Astrocyte of the hippocampus (primary cell): Measurements from ENCODE around the gene USP15.
"Not testable (repeated sequence)": the region's sequence is repeated elsewhere in the genome, so short reads cannot be mapped to it uniquely, and the experiment has no call there.

ENCODE experiments used
- DNase-seq: peaks from one replicate; pipeline ENCODE4 v3.0.0; 2011; ENCODE audit warnings: low read depth, low spot score

USP15 gene

DNA sequence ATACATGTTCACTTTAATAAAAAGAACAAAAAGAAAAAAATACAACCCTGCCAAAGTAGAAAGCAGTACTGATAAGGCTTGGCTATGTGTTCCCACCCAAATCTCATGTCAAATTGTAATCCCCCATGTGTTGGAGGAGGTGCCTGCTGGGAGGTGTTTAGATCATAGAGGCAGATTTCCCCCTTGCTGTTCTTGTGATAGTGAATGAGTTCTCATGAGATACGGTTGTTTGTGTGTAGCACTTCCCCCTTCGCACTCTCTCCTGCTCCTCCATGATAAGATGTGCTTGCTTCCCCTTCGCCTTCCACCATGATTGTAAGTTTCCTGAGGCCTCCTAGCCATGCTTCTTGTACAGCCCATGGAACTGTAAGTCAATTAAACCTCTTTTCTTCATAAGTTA, 59.9 kb downstream of the USP15 start:
- DNase-seq: no peak

DNA sequence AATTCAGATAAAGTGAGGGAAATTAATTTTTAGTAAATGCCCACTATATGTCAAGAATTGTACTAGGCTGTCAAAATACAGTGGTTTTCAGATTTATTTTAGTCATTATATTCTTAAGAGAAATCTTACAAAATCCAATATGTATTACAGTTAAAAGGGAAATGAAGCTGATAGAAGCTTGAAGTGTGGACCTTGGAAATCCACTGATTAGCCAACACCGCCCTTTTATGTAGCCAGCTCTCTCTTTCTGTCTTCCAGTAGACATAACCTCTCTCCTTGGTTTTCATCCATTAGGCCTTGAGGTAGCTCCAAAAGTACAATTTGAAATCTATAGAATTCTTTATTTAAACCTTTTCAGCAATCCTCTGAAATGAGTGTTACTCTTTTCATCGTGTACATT, 63.2 kb downstream of the USP15 start:
- DNase-seq: no peak

DNA sequence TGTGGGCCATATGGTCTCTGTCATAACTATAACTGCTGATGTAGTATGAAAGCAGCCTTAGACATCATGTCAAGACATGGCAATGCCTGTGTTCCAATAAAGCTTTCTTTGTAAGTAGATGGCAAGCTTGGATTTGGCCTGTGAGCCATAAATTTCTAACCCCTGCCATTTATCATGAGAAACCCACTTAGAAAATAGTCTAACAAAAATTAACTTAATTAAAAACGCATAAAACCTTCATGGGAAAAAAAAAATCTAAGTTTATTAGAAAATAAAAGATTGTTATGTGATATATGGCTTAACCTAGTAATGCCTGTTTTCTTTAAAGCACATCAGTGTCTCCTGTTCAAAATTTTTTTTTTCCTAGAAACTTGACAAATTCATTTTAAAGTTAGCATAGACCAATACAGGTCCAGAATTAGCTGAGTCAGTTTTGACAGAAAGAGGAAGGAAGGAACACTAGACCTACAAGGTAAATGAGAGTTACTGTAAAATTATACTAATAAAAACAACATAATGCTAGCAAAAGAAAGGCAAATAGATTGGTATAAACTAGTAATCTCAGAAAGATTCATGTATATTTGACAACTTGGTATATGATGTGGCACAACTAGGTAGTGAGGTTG, 68.2 kb downstream of the USP15 start:
- no peak for DNase-seq

DNA sequence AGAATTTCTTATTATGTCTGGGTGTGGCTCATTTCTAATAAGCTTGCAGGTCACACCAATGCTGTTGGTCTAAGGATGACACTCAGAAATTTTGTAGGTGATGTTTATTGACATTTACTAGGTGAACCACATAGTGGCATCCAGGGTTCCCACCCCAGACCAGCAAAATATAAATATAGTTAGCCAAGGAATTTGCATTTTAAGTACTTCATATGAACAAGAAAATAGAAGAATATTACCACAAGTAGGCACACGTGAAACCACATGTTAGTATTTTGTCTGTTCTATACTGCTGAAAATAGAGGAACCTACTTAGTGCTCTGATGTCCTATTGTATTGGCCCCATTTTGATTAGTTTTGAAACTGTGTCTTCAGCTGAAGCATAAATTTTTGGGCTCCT, 71.1 kb downstream of the USP15 start:
- DNase-seq: no peak

DNA sequence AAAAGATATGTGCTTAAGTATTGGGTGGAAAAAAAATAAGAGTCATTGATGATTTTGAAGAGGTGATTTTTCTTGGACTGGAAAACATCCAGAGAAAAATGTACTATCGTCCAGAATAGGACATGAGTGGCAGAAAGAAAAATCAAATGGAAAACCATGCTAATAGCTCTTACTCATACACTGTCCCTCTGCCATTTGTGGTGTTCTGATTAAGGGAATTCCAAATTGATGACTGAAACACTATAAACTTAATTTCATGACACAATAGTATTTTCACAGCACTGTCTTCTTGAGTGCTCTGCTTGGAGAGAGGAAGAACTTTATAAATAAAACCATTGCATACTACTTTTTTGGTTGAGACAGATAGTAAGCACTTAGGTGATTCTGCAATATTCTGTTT, 72.4 kb downstream of the USP15 start:
- peak; percentile 64 for DNase-seq

DNA sequence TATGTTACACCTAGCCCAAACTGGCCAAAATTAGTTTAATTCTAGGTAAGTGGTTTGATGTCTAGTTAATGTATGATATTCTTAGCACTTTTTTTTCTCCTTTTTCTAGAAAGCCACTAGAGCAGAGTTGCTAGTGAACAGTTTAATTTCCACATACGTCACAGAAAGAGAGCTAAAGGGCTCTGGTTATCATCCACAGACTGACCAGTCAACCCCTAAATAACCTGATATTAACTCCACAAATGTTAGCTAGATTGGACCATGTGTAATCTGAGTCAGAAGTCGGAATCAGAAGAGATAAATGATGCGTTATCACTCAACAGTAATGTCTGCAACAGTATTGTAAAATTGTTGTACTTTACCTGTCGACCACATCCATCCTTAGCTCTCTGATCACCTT, 74.9 kb downstream of the USP15 start:
- no peak for DNase-seq

DNA sequence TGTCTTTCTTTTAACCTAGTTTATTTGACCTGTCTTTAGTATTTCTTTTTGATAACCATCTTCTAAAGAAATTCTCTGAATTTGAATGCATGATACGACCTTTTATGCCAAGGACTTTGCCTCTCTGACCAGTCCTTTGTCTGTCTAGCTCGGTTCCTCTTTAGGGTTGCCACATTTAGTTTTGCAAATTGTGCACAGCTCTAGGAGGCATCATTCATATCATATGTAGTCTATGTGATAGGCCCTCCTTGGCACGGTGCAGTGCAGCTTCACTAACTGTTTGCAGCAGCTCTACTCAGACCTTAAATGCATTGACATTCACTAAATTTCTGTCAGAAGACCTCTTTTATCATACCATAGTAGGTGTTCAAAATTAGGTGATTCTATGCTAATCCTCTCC, 75.6 kb downstream of the USP15 start:
- no peak for DNase-seq

DNA sequence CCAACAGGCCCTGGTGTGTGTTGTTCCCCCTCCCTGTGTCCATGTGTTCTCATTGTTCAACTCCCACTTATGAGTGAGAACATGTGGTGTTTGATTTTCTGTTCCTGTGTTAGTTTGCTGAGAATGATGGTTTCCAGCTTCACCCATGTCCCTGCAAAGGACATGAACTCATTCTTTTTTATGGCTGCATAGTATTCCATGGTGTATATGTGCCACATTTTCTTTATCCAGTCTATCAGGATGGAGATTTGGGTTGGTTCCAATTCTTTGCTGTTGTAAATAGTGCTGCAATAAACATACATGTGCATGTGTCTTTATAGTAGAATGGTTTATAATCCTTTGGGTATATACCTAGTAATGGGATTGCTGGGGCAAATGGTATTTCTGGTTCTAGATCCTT, 77.4 kb downstream of the USP15 start:
- not testable (repeated sequence) for DNase-seq

DNA sequence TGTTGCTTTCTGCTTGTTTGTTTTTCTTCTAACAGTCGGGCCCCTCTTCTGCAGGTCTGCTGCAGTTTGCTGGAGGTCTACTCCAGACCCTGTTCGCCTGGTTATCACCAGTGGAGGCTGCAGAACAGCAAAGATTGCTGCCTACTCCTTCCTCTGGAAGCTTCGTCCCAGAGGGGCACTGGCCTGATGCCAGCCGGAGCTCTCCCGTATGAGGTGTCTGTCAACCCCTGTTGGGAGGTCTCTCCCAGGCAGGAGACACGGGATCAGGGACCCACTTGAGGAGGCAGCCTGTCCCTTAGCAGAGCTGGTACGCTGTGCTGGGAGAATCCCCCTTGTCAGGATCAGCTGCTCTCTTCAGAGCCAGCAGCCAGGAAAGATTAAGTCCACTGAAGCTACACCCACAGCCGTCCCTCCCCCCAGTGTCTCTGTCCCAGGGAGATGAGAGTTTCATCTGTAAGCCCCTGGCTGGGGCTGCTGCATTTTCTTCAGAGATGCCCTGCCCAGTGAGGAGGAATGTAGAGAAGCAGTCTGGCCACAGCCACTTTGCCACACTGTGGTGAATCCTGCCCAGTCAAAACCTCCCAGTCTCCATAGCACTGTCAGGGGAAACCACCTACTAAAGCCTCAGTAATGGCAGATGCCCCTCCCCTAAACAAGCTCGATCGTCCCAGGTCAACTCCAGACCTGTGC, 82.6 kb downstream of the USP15 start:
- DNase-seq: not testable (repeated sequence)

DNA sequence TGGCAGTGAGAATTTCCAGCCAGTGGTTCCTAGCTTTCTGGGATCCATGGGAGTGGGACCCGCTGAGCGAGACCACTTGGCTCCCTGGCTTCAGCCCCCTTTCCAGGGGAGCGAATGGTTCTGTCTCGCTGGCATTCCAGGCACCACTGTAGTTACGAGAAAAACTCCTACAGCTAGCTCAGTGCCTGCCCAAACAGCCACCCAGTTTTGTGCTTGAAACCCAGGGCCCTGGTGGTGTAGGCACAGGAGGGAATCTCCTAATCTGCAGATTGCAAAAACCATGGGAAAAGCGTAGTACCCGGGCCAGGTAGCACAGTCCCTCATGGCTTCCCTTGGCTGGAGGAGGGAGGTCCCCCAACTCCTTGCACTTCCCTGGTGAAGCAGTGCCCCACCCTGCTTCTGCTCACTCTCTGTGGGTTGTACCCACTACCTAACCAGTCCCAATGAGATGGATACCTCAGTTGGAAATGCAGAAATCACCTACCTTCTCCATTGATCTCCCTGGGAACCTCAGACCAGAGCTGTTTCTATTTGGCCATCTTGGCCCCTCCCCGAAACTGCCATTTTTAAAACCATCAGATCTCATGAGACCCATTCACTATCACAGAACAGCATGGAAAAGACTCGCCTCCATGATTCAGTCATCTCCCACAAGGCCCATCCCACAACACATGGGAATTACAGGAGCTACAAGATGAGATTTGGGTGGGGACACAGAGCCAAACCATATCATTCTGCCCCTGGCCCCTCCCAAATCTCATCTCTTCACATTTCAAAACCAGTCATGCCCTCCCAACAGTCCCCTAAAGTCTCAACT, 83.3 kb downstream of the USP15 start:
- not testable (repeated sequence) for DNase-seq

DNA sequence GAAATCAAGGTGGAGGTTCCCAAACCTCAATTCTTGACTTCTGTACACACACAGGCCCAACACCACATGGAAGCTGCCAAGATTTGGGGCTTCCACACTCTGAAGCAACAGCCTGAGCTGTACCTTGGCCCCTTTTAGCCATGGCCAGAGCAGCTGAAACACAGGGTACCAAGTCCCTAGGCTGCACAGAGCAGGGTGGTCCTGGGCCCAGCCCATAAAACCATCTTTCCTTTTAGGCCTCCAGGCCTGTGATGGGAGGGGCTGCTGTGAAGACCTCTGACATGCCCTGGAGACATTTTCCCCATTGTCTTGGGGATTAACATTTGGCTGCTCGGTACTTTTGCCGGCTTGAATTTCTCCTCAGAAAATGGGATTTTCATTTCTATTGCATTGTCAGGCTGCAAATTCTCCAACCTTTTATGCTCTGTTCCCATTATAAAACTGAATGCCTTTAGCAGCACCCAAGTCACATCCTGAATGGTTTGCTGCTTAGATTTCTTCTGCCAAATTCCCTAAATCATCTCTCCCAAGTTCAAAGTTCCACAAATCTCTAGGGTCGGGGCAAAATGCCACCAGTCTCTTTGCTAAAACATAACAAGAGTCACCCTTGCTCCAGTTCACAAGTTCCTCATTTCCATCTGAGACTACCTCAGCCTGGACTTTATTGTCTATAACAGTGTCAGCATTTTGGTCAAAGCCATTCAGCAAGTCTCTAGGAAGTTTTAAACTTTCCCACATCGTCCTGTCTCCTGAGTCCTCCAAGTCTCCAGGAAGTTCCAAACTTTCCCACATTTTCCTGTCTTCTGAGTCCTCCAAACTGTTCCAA, 84.7 kb downstream of the USP15 start:
- not testable (repeated sequence) for DNase-seq

DNA sequence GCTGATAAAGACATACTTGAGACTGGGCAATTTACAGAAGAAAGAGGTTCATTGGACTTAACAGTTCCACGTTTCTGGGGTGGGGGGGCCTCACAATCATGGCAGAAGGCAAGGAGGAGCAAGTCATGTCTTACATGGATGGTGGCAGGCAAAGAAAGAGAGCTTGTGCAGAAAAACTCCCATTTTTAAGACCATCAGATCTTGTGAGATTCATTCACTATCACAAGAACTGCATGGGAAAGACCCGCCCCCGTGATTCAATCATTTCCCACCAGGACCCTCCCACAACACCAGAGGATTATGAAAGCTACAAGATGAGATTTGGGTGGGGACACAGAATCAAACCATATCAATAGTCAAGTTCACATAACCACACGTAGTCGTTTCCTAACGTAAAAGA, 85.5 kb downstream of the USP15 start:
- no peak for DNase-seq

DNA sequence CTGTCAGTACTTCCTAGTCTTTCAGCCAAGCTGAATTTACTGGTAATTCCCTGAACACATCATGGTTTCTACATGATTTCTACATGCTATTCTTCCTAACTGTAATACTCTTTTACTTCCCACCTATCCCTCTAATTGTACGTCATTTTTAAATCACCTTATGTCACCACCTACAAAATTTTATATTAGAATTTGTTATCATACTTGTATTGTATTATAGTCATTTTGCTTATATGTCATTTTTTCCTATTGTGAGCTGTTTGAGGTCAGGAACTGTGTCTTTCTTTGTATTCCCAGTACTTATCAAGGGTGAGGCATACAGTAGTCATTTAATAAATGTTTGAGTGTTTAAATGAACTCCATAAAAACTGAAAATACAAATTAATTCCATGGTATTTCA, 86.6 kb downstream of the USP15 start:
- DNase-seq: no peak

DNA sequence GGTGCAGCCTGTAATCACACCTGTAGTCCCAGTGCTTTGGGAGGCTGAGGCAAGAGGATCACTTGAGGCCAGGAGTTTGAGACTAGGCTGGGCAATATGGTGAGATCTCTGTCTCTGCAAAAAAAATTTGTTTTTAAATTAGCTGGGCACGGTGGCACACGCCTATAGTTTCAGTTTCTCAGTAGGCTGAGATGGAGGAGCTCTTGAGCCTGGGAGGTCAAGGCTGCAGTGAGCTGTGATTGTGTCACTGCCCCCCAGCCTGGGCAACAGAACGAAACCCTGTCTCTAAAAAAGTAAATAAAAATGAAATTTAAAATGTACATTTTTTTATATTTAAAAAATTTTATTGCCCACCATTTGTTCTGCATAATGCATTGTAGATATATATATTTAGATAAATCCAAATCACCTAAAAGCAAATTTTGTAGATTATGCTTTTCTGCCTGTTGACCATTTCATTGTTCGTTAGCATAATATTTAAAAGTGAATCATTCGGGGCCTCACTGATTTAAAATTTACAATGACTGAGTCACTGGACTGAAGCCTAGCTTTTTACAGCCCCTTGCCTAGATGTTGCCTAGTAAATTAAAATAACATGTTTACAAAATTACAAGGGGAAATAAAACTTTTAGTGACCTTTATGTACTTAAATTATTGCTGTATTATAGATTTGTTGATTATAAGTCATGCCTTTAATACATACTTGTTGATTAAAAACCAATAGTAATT, 87.9 kb downstream of the USP15 start:
- DNase-seq: peak; percentile 43

DNA sequence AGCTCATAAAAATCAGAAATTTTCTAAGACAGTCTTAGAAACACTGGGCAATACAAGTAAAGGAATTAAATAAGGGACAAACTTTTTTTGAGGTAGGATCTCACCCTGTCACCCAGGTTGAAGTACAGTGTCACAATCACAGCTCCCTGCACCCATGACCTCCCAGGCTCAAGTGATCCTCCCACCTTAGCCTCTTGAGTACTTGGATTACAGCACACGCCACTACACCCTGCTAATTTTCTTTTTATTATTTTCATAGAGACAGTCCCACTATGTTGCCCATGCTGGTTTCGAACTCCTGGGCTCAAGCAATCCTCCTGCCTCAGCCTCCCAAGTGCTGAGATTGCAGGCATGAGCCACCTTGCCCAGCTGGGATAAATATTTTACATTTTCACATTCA, 90.3 kb downstream of the USP15 start:
- DNase-seq: no peak

DNA sequence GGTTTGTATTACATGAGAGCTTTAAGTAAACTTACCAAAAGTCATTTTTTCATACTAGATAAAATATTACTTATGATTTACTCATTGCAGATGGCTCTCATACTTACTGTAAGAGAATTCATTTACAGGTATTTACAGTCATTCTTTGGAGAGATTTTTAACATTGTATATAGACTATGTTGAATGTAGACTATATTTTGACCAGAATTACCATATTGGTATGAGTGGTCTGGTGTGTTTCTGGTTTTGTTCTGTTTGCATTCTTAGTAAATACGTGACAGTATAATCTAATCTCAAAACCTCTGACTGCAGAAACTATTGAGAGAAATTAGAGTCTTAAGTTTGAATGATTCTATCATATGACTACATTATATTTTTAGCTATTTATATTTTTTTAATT, 91.1 kb downstream of the USP15 start:
- no peak for DNase-seq

DNA sequence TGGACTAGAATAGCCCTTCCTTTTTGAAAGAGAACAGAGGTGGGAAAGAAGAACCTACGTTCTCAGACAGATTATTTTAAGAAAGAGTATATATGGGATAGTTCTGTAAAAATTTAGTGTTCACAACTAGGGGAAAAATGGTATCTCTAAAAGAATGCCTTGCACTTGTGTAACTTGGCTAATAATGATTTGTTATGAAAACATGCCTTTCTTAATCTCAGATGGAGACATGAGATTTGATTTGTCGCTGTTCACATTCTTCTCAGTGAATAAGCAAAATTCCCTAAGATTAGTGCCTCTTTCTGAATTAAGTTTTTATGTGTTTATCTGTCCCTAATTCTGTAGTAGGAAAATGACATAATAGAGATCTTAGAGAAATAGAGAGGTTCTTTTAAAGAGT, 100.8 kb downstream of the USP15 start:
- no peak for DNase-seq

DNA sequence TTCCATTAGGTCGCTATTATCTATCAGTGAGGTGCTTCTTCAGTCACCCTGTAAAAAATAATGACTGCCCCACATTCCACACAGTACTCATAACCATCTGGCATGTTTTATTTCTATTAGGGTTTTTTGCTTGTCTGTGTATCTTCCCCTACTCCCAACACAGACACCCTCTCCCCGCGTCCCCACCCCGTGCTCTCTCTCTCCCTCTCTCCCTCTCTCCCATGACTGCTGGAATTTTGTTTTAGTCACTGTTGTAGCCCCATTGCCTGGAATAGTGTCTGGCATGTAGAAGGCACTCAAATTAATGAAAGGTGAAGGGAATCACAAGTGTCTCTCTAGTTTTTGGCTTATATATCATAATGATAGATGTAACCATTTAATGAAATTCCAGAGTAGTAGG, 103.3 kb downstream of the USP15 start:
- no peak for DNase-seq

DNA sequence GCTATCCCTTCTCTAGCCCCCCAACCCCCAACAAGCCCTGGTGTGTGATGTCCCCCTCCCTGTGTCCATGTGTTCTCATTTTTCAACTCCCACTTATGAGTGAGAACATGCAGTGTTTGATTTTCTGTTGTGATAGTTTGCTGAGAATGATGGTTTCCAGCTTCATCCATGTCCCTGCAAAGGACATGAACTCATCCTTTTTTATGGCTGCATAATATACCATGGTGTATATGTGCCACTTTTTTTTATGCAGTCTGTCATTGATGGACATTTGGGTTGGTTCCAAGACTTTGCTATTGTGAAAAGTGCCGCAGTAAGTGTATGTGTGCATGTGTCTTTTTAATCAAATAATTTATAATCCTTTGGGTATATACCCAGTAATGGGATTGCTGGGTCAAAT, 104.5 kb downstream of the USP15 start:
- DNase-seq: not testable (repeated sequence)

DNA sequence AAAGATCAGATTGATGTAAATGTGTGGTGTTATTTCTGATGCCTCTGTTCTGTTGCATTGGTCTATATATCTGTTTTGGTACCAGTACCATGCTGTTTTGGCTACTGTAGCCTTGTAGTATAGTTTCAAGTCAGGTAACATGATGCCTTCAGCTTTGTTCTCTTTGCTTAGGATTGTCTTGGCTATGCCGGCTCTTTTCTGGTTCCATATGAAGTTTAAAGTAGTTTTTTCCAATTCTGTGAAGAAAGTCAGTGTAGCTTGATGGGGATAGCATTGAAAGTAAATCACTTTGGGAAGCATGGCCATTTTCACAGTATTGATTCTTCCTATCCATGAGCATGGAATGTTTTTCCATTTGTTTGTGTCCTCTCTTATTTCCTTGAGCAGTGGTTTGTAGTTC, 105.6 kb downstream of the USP15 start:
- DNase-seq: not testable (repeated sequence)
